G401.6 (cell line): ENCODE data around the gene CMIP.

Source experiments
- FAIRE-seq: peaks from 2 replicates; lab custom pipeline; 2012; peaks lifted over from hg19 to GRCh38; lab: Jason Lieb, UNC

CMIP gene

GRCh38 chr16:81495321-81496234 lies 51.0 kb downstream of the CMIP start:
- no peak for FAIRE-seq

- FAIRE-seq, result no peak
Measured at GRCh38 chr16:81496321-81496720, 51.7 kb downstream of the CMIP start.

- FAIRE-seq, result no peak
Measured at GRCh38 chr16:81496742-81497141, 52.1 kb downstream of the CMIP start.

- FAIRE-seq, result no peak
Measured at GRCh38 chr16:81497690-81498089, 53.1 kb downstream of the CMIP start.

- FAIRE-seq, result no peak
Measured at GRCh38 chr16:81498351-81498750, 53.7 kb downstream of the CMIP start.

- FAIRE-seq, result no peak
Measured at GRCh38 chr16:81499576-81500380, 55.2 kb downstream of the CMIP start.

GRCh38 chr16:81500833-81501521 lies 56.4 kb downstream of the CMIP start:
- FAIRE-seq, result no peak

GRCh38 chr16:81502396-81503070 lies 57.9 kb downstream of the CMIP start:
- FAIRE-seq, result no peak

GRCh38 chr16:81505011-81505661 lies 60.5 kb downstream of the CMIP start:
- FAIRE-seq, result no peak

- no peak for FAIRE-seq
Measured at GRCh38 chr16:81509404-81509803, 64.8 kb downstream of the CMIP start.

- FAIRE-seq, result no peak
Measured at GRCh38 chr16:81510016-81510415, 65.4 kb downstream of the CMIP start.

- no peak for FAIRE-seq
Measured at GRCh38 chr16:81511371-81511770, 66.8 kb downstream of the CMIP start.

- no peak for FAIRE-seq
Measured at GRCh38 chr16:81513204-81514040, 68.8 kb downstream of the CMIP start.

- FAIRE-seq, result no peak
Measured at GRCh38 chr16:81514041-81514559, 69.5 kb downstream of the CMIP start.

GRCh38 chr16:81514568-81515258 lies 70.1 kb downstream of the CMIP start:
- FAIRE-seq, result no peak

- FAIRE-seq, result no peak
Measured at GRCh38 chr16:81515281-81515680, 70.7 kb downstream of the CMIP start.

- no peak for FAIRE-seq
Measured at GRCh38 chr16:81515721-81516120, 71.1 kb downstream of the CMIP start.

- no peak for FAIRE-seq
Measured at GRCh38 chr16:81516478-81517149, 72.0 kb downstream of the CMIP start.

GRCh38 chr16:81517150-81517499 lies 72.5 kb downstream of the CMIP start:
- no peak for FAIRE-seq
